Cardiac muscle cell (in vitro differentiated cells and primary cell): ENCODE data around the gene ADCY5. TPM values are rescaled to one million over a fixed set of nuclear protein-coding genes. Genes with fewer than 3 reads are reported as not detected.

ENCODE experiments used
- DNase-seq, 2 donors: peaks; one replicate each; pipeline versions ENCODE4 v3.0.0 to v3.0.0-alpha.2; 2010 to 2017; ENCODE audit warnings: low read depth in 1 of 2, low spot score in 1 of 2
- H3K27ac ChIP-seq: fragments of 200-600 bp; sonication (generic); 2 replicates; pipeline ENCODE4 v1.5.1; 2016
- H3K27me3 ChIP-seq: fragments of 200-600 bp; sonication (generic); 2 replicates; pipeline ENCODE4 v1.6.0; 2016; ENCODE audit warnings: control low read depth
- H3K36me3 ChIP-seq: fragments of 200-600 bp; sonication (generic); 2 replicates; pipeline ENCODE4 v1.5.1; 2016; ENCODE audit warnings: control low read depth
- H3K4me1 ChIP-seq: fragments of 200-600 bp; sonication (generic); 2 replicates; pipeline ENCODE4 v1.8.1; 2017; ENCODE audit warnings: low read depth, mild to moderate bottlenecking, mixed run types
- H3K4me3 ChIP-seq: fragments of 200-600 bp; sonication (generic); 2 replicates; pipeline ENCODE4 v1.5.1; 2016; ENCODE audit warnings: mild to moderate bottlenecking
- H3K9me3 ChIP-seq: fragments of 200-600 bp; sonication (generic); 2 replicates; pipeline ENCODE4 v1.5.1; 2017; ENCODE audit warnings: low read depth, mild to moderate bottlenecking, control low read depth
- polyA plus RNA-seq: library from polyadenylated mRNA; unstranded; fragments of >200 nt; fragmentation: Nextera tagmentation; extraction: Ambion mirVana; gene quantifications from 2 replicates; pipeline ENCODE4 v1.2.1, GENCODE V29; 2016
- total RNA-seq: library from RNA; depleted of rRNA; stranded (reverse); fragments of >200 nt; gene quantifications from 2 replicates; pipeline ENCODE4 v1.2.3, GENCODE V29; 2016
- TF ChIP-seq, protein P1 (sequence below): IDR thresholded peaks from 2 replicates; pipeline ENCODE4 v1.5.1; 2012; ENCODE audit warnings: low read depth, mild to moderate bottlenecking, low read length

Gene ADCY5
- total and polyA plus RNA-seq, 2 experiments from 2014 or later: 38.4 to 93.7 TPM

DNA sequence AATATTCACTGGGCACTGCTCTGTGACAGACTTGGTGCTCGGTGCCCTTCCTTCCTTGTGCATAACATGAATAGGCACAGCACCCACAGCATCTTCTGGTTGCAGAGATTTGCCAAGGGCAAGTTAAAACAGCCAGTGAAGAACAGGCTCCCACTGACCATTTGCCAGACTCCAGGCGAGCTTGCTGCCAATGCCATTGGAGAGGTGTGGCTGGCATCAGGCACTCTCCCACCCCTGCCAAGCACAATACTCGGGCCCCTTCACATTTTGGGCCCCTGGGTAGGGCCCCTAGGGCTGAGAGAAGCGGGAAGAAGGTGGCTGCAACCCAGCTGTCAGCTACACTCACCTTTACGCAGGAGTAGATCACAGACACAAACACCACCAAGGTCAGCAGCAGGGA, 135.0 kb downstream of the ADCY5 start:
- peaks cover 19% of the 10 kb centered on the region for H3K36me3 ChIP-seq
- peaks cover 3% of the 10 kb centered on the region for H3K27me3 ChIP-seq
- DNase-seq: no peak
- no peaks in the 10 kb centered on the region for H3K4me1 ChIP-seq
- TF ChIP-seq, protein P1, sequence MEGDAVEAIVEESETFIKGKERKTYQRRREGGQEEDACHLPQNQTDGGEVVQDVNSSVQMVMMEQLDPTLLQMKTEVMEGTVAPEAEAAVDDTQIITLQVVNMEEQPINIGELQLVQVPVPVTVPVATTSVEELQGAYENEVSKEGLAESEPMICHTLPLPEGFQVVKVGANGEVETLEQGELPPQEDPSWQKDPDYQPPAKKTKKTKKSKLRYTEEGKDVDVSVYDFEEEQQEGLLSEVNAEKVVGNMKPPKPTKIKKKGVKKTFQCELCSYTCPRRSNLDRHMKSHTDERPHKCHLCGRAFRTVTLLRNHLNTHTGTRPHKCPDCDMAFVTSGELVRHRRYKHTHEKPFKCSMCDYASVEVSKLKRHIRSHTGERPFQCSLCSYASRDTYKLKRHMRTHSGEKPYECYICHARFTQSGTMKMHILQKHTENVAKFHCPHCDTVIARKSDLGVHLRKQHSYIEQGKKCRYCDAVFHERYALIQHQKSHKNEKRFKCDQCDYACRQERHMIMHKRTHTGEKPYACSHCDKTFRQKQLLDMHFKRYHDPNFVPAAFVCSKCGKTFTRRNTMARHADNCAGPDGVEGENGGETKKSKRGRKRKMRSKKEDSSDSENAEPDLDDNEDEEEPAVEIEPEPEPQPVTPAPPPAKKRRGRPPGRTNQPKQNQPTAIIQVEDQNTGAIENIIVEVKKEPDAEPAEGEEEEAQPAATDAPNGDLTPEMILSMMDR: no peak
- no peak overlapping the region for H3K4me3 ChIP-seq
- no peak overlapping the region for H3K27ac ChIP-seq
- no peaks in the 10 kb centered on the region for H3K9me3 ChIP-seq

DNA sequence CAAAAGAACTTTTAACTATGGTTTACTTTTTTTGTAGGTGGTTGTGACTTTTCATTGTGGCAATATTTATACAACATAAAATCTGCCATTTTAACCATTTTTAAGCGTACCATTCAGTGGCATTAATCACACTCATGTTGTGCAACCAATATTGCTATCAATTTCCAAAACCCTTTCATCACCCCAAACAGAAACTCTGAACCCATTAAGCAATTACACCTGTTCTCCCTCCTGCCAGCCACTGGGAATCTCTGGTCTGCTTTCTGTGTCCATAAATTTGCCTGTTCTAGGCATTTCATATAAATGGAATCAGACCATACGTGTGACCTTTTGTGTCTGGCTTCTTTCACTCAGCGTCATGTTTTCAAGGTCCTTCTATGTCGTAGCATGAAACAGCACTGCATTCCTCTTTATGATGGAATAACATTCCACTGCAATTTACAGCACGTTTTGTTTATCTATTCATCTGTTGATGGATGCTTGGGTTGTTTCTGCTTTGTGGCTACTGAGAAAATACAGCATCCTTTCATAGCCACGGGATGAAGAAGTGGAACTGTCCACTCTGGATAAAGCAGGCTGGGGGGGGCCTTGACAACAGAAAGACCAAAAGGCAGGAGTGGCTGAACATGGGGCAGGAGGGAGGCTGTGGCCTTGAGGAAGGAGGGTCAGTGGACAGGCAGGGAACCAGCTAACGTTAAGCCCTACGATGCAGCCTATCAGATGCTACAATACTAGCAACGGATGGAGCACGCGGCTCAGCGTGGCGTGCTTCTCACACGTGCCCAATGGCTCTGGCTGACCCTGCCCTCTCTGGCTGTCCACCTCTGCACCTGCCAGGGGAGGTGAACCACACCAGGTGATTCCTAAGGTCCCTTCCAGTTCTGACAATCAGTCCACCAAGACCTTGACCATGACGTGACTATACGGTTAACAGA, 136.3 kb downstream of the ADCY5 start:
- TF ChIP-seq, protein P1: no peak
- H3K9me3 ChIP-seq: no peaks in the 10 kb centered on the region
- no peaks in the 10 kb centered on the region for H3K4me1 ChIP-seq

DNA sequence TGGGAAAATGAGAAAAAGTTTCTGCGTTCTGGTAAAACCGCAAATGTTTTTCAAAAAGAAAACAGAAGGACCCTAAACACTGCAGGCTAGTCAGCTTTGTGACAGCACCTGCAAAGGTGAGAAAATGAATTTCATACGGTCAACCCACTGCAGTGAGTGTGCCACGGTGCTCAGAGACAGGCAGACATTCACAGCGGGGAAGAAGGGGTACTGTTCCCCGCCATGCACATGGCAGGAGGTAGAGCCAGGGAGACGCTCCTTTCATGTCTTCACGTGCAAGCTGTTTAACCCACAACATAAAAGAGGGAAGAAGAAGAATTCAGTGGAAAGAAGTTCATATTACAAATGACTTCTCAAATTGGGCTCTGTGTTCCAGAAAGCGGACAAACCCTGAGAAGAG, 137.7 kb downstream of the ADCY5 start:
- Histone ChIP-seq H3K4me3 (no peak overlapping the region), H3K4me1 (no peaks in the 10 kb centered on the region), H3K27ac (no peak overlapping the region), H3K27me3 (peaks cover 3% of the 10 kb centered on the region), H3K36me3 (peaks cover 17% of the 10 kb centered on the region), H3K9me3 (no peaks in the 10 kb centered on the region)
- DNase-seq: no peak
- TF ChIP-seq, protein P1: no peak

More for the DNA sequence above, 136.3 kb downstream of the ADCY5 start:
- H3K4me3 ChIP-seq: no peak overlapping the region
- peaks cover 3% of the 10 kb centered on the region for H3K27me3 ChIP-seq
- peaks cover 15% of the 10 kb centered on the region for H3K36me3 ChIP-seq
- H3K27ac ChIP-seq: no peak overlapping the region
- no peak for DNase-seq

DNA sequence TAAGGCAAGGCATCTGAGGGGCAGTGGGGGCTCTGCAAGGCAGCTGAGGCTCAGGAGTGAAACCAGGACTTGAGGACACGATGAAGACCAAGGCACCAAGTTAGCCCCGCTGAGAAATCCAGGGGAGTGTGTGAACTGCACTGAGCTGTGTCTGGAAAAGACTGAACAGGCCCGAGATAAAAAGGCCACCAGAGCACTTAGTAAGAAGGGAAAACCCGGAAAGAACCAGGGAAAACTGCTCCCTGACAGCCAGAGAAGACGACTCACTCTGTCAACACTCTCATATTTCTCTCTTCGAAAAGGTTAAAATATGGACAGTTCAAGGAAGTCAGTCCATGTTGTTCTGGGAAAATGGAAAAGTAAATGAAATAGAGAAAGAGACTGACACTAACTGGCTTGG, 138.1 kb downstream of the ADCY5 start:
- DNase-seq: no peak
- Histone ChIP-seq H3K4me3 (no peak overlapping the region), H3K36me3 (peaks cover 13% of the 10 kb centered on the region), H3K9me3 (no peaks in the 10 kb centered on the region), H3K27ac (no peak overlapping the region), H3K27me3 (peaks cover 3% of the 10 kb centered on the region), H3K4me1 (no peaks in the 10 kb centered on the region)
- TF ChIP-seq, protein P1: no peak

DNA sequence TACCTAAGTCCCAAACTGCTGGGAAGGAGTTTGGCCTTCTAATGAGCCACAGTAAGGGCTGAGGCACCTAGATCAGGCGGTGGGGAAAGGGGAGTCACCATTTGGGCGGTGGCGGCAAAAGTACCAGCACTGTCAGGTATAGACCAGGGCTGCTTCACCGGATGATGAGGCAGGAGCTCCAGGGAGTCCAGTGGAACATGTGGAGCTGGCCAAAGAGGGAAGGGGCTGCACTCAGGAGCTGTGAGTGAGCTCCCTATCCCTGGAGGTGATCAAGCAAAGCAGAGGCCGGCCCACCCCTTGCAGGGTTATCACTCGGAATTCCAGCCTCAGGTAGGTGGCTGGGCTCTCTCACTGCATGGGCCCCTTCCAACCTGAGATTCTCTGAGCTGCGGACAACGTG, 138.7 kb downstream of the ADCY5 start:
- H3K4me3 ChIP-seq: no peak overlapping the region

More for the DNA sequence above, 138.7 kb downstream of the ADCY5 start:
- Histone ChIP-seq H3K27me3 (no peaks in the 10 kb centered on the region), H3K9me3 (no peaks in the 10 kb centered on the region), H3K4me1 (no peaks in the 10 kb centered on the region), H3K36me3 (peaks cover 9% of the 10 kb centered on the region), H3K27ac (no peak overlapping the region)
- TF ChIP-seq, protein P1: no peak
- DNase-seq: no peak
